IPS DF 19.7 (cell line): ENCODE results near the gene APBB2.
"Not testable (repeated sequence)": the region's sequence is repeated elsewhere in the genome, so short reads cannot be mapped to it uniquely, and the experiment has no call there.

Source experiments
- DNase-seq: peaks from one replicate; pipeline ENCODE4 v3.0.0-alpha.2; 2013; ENCODE audit warnings: low read depth, low spot score

The APBB2 gene

DNA sequence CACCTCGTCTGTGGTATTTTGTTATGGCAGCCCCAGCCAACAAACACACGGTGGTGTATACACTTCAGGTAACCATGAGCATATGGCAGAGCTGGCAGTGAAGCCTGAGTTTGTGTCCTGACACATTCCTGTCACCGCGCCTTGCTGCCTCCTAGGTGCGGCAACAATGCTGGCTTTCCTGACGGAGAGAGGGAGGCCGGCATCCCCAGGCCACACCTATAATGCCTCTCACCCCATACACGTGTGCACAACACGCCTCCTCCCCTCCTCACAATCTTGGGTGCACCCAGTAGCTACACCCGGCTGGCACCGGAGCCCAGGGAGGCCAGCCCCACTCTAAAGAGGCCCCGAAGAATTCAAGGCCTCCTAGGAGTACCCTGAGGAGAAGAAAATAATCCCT is 306.0 kb downstream of the APBB2 start:
- no peak for DNase-seq

DNA sequence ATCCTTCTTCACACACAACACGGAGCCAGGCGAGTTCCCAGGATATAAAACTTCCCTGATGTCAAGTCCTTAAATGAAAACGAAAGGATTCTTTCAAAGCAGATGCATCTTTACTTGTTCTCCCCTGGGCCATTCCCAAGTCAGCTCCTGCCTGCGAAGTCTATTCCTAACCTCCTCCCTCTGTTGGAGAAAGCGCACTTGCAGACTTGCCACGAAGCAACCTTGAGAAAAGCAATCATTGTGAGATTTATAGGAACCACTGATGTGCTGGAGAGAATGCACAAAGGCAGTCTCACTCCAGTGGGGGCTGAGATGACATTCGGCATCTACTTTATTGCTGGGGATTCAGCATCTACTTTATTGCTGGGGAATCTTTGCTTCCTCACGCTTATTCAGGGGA is 308.9 kb downstream of the APBB2 start:
- no peak for DNase-seq

DNA sequence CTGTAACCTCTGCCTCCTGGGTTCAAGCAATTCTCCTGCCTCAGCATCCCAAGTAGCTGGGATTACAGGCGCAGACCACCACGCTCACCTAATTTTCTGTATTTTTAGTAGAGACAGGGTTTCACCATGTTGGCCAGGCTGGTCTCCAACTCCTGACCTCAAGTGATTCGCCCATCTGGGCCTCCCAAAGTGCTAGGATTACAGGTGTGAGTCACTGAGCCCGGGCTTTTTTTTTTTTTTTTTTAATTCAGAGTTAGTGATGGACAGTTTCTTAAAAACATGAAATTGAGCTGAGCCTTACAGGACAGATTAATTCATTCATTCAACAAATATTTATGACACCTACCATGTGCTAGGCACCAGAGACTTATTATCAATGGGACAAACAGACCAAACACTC is 313.8 kb downstream of the APBB2 start:
- not testable (repeated sequence) for DNase-seq

- no peak for DNase-seq
These were observed 316.7 kb downstream of the APBB2 start for GRCh38 chr4:40897557-40898203.

DNA sequence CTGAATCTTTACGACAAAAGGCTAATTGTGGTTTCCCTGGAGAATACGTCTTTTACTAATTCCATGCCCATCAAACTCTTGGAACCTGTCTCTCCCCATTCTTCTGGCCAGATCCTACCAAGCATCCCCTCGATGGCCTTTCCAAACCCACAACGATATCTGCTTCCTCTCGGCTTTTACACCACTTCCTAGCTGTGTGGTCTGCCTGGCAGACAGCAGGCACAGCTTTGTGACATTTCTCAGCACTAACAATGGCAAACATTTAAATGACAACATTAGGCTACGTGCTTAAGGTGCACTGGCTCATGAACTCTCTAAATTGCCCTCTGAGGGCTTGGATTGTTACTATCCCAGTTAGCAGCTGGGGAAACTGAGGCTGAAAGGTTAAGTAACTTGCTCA is 323.6 kb downstream of the APBB2 start:
- DNase-seq = no peak

DNA sequence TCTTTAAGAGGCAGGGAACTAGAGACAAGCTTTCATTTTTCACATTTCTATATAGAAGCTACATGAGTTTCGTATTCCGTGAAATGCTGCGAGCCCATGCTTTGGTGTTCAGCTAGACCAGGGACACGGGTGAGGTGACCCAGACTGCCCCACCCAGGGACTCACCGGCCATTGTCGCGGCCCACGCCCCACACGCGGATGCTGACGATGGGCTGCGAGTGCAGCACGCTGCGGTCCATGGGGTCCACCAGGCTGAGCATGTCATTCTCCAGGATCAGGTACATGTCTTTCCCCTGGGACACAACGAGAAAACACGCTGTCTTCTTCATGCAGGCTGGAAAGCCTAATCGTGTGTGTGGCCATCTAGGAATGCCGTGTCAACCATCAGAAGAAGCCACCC is 324.1 kb downstream of the APBB2 start:
- DNase-seq = no peak

DNA sequence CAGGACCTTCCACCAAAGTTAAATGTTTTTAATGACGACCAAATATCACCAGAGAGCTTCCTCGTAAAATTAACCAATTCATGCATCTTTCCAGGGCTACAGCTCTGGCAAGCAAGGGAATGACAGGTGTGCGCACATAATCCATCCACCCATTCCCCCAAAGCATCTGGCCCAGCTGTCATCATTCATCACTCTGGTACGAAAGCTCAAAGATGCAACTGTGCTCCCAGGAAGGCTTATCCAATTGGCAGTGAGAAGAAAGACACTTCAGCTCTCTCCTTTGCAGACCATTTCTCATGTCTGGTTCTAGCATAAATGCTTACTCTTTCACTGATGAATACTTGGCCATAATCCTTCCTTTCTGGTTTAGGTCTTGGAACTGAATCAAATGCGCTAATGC is 325.4 kb downstream of the APBB2 start:
- DNase-seq = no peak

GRCh38 chr4:40887764-40888131 is 326.6 kb downstream of the APBB2 start:
- no peak for DNase-seq

GRCh38 chr4:40886931-40887763 is 327.2 kb downstream of the APBB2 start:
- DNase-seq = no peak

DNA sequence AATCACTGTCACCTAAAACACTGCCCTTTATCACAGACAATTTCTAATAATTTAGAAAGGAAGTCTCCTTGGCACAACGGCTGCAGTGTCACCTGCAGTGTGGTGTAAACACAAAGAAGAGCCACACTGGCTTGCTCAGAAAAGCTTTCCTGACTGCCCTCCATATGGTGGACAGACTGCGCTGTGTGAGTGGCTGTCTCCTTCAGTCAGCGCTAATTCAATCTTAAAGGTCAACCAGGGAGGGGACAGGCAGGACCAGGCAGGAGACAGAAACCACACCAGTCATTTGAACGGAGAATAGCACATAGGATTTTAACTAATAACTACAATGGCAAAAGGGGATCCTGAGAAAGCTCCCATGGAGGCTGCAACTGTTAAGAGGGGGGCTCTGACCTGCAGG is 332.5 kb downstream of the APBB2 start:
- DNase-seq = no peak

GRCh38 chr4:40881096-40881495 is 333.2 kb downstream of the APBB2 start:
- DNase-seq = no peak

DNA sequence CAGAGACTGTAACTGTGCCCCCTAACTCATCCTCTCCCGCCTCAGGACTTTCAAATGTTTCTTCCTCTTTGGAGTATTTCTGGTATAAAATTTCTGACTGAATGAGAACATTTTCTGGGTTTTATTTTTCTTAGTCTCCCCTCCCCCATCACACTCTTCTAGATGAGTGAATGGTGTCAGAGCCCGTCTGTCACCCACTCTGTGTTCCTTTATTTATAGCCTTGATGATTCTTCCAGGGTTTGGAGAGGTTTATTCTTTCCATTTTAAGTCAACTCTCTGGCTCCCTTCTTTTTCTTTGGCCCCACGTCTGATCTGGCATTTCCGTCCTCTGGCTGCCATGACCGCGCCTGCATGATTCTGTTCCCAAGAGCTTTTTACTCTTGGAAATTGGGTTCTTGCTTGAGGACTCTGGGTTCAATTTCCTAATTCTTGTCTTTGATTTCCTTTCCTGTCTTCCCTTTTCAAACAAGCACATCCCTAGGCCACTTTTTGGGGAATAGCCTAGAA is 335.7 kb downstream of the APBB2 start:
- no peak for DNase-seq

GRCh38 chr4:40877081-40877480 is 337.3 kb downstream of the APBB2 start:
- DNase-seq = no peak

DNA sequence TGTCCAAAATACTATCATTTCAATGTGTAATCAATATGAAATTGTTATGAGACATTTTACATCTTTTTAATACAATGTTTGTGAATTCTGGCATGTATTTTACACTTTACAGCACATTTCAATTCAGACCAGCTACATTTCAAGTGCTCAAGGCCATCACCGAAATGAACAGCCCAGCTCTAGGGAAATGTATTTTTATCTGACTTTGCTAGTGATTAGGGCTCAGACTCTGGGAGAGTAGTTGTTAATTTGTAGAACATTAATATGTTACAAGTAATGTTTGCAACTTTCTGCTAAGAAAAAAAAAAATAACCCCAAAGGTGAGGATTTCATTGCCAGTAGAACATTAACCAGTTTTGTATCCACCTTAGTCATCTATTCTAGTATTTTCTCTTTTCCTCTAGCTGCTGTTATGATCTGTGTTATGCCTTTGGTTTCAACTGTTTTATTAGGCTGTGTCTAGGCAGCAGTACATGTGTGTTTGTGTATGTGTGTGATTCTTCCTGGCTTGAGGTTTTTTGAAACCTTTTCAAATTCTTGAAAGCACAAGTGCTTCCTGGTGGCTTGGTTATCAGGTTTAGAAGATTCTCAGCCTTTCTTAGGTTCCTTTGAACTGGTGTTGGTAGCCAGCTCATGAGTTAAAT is 338.7 kb downstream of the APBB2 start:
- DNase-seq = no peak

GRCh38 chr4:40874901-40875300 is 339.4 kb downstream of the APBB2 start:
- DNase-seq = no peak

- no peak for DNase-seq
These were observed 340.0 kb downstream of the APBB2 start for GRCh38 chr4:40874331-40874730.

- no peak for DNase-seq
These were observed 342.6 kb downstream of the APBB2 start for GRCh38 chr4:40871695-40872250.

GRCh38 chr4:40870150-40870549 is 344.2 kb downstream of the APBB2 start:
- no peak for DNase-seq

- DNase-seq = no peak
These were observed 348.6 kb downstream of the APBB2 start for GRCh38 chr4:40865696-40866095.

DNA sequence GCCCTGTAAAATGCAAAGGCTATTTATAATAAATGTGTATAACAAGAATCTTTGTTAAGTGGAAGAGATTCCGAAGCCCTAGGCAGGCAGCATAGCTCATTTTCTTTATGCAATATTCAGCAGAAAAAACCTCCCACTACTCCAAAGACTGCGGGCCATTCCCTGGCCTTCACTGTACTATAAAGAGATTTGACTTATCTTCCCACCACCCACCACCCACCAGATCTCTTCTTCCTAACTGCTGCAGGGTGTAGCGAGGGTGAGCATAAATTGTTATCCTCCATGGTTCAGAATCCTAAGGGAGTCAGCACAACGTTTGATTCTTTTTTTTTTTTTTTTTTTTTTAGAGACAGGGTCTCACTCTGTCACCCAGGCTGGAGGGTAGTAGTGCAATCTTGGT is 349.8 kb downstream of the APBB2 start:
- DNase-seq = no peak

- no peak for DNase-seq
These were observed 355.4 kb downstream of the APBB2 start for GRCh38 chr4:40858962-40859361.

- no peak for DNase-seq
These were observed 356.4 kb downstream of the APBB2 start for GRCh38 chr4:40857956-40858355.
